ENCODE data around the gene RFX4.
A peak's percentile ranks its signal among the peaks of the same experiment; 100 is the strongest.

Gene RFX4

DNA sequence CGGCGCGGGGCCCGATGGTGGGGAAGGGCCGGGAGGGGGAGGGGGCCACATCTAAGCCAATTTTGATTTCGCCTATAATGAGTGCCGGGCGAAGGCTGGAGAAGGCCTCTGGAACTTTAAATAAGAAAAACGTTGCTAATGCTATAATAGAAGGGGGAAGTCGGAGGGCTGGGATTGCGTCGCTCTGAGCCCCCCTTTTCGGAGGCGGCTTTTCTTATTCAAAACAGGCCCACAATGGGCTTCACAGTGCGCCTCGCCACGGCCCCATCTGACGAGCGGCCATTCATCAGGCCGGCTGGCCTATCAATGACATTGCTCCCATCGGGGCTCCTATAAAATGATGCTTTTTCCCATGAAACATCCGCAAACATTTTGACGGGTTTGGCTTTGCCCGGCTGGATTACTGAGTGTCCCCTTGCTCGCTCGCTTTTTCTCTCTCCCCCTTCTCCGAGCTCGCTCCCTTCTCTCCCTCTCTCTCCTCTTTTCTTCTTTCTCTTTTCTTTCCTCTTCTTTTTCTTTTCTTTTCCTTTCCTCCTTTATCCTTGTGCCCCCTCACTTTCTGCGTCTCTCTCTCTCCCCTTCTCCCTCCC lies at the start of gene RFX4:
TSS of gene RFX4 (plus strand) at position 364 of the 590 bp plus-strand sequence. CDS start 317 bp downstream, outside the sequence.
- no peak for DNase-seq (ENCODE audit: low spot score)

DNA sequence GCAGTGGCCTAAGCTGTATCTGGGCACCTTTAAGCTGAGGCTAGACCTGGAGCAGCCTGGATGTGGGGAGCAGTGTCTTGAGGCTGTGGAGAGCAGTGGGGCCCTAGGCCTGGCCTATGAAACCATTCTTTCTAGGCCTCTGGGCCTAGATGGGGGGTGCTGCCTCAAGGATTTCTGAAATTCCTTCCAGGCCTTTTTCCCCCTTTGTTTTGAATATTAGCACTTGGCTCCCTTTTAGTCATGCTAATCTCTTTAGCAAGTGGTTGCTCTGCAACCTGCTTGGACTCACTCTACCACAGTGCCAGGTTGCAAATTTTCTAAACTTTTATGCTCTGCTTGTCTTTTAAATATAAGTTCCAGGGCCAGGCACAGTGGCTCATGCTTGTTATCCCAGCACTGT lies 41.6 kb upstream of the RFX4 start:
- DNase-seq (ENCODE audit: low spot score) = no peak

DNA sequence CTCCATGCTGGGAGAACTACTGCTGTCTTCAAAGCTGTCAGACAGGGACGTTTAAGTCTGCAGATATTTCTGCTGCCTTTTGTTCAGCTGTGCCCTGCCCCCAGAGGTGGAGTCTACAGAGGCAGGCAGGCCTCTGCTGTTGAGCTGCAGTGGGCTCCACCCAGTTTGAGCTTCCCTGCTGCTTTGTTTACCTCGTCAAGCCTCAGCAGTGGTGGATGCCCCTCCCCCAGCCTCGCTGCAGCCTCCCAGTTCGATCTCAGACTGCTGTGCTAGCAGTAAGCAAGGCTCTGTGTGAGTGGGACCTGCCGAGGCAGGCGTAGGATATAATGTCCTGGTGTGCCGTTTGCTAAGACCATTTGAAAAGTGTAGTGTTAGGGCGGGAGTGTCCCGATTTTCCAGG lies 31.4 kb upstream of the RFX4 start:
- no peak for DNase-seq (ENCODE audit: low spot score)

DNA sequence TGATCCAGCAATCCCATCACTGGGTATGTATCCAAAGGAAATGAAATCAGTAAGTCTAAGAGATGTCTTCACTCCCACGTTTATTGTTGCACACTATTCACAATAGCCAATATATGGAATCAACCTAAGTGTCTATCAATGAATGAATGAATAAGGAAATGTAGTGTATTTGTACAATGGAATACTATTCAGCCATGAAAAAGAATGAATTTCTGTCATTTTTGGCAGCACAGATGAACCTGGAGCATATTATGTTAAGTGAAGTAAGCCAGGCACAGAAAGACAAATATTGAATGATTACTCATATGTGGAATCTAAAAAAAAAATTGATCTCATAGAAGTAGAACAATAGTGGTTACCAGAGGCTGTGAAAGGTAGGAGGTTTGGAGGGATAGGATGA lies 30.6 kb upstream of the RFX4 start:
- DNase-seq (ENCODE audit: low spot score) = no peak

DNA sequence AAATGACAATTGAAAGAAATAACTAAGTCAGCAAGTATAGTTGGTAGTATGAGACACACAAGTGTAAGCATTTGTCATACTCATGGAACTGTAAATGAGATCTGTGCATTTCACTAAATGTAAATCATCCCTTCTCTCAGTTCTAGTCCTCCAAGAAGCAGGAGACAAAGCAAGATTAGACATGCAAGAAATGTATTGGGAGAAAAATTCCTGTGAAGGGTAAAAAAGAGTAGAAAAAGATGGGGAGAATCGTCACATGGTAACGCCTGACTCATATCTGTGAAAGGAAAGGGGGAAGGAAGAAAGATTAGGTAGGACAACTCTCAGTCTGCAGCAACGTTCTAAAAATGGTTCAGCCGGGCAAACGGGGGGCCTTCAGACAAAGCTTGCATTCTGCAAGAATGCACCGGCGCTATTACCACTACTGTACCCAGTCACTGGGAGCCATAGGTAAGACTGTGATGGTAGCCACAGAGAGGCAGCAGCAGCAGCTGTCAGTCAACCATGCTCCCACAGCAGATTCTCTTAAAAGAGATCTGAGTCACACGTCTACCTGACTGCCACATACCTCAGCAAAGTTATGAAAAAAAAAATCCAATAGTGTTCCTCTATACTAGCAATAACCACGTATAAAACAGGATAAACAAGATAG lies 18.0 kb upstream of the RFX4 start:
- DNase-seq (ENCODE audit: low spot score) = no peak

DNA sequence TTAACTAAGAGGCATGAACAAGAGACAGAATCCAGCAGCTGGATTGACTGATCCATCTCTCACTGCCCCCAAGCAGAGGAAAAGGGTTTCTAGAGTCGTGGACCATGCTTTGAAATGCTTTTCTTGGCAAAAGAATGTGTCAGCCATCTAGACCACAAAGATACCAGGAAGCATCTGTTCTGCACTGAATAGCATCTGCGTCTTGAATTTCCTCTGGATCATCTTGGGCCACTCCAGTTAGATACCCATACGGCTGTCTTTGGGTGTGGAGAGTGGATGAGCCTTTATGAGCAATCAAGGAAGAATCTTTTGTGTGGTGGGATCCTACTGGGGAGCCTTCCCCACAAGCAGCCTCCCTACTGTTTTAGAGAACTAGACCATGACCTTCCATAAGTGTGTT lies 16.0 kb upstream of the RFX4 start:
- DNase-seq (ENCODE audit: low spot score) = no peak

DNA sequence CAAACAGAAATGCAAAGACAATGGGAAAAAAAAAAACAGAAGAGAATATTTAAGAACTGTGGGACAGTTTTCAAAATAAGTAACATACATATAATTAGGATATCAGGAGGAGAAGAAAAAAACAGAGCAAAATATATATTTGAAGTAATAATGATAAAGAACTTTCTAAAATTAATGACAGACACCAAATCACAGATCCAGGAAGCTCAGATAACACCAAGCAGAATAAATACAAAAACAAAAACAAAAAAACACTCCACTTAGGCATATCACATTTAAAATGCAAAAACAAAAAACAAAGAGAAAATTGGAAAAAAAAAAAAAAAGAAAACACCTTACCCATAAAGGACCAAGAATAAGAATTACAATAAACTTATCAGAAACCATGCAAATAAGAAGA lies 9.6 kb upstream of the RFX4 start:
- DNase-seq (ENCODE audit: low spot score) = no peak

DNA sequence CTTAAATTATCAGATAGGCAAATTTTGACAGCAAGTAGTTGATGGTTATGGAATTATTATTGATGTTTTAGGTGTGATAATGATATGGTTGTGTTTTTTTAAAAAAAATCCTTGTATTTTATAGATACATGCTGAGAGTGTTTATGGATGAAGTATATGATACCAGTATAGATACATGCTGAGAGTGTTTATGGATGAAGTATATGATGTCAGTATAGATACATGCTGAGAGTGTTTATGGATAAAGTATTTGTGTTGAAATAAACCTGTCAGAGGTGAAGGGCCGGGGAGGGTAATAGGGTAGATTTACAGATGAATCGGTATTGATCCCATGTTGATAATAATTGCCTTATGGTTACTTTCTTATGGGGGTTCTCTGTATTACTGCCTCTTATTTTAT lies 6.0 kb upstream of the RFX4 start:
- no peak for DNase-seq (ENCODE audit: low spot score)

DNA sequence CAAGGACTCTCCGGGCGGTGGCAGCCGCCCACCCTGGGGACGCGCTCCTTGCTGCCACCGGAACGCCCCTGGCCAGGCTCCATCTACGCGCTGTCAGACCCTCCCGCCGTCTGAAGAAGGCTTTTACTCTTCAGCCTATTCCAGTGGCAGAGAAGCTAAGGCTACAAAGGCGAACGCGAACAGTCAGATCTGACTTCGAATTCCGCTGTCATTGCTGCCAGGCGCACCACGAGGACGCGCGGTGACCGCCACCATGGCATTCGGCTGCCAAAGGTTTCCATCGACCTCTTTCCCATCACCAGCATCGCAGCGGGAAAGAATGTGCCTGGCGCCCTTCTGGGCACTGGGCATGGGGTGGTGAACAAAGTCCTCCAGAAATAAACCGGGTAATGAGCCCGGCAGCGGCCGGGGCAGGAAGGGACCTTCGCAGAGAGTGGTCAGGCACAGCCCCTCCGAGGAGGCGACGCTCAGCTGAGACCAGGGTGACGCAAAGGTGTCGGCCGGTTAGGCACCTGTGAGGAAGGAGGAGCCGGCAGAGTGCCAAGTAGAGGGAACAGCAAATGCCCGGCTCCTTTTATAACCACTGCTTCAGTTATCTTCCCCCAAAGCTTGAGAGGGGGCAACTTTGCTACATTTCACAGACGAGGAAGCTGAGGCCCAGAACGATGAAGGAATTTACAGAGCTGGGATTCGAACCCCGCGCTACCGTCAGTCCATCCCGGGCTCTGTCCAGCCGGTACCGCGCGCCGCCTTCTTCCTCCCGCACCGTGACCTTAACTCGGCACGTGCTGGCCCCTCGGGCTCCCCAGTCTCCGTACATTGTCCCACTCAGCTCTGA lies 1.9 kb upstream of the RFX4 start:
- DNase-seq (ENCODE audit: low spot score) = no peak

DNA sequence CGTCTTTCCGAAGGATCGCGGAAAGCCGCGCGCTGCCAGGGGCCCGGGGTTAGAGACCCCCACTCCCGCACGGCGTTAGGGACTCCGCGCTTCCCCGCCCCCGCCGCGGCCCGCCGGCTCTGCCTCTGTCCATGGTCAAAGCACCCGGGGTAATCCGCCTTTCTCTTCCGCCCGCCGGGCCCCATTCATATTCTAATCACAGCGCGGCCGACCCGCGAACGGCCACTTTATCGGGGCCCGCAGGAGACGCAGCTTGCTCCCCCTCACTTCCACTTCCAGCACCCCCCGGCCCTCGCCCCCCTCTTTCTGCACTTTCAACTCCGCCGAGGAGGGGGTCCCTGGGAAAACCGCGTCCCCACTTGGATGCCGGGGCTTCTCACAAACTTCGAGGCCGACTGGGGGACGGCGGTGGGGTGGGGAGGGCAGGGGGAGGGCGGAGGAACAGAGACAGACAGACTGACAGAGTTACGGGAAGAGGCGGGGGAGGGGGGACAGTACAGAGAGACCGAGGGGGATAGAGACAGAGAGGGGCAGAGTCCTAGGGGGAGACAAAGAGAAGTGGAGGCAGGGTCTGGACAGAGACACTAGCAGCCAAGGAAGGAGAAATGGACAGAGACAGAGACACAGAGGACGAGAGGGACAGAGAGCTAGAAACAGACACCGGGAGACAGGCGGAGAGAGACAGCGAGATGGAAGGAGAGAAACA lies 1.1 kb upstream of the RFX4 start:
- DNase-seq (ENCODE audit: low spot score) = peak; percentile 71

DNA sequence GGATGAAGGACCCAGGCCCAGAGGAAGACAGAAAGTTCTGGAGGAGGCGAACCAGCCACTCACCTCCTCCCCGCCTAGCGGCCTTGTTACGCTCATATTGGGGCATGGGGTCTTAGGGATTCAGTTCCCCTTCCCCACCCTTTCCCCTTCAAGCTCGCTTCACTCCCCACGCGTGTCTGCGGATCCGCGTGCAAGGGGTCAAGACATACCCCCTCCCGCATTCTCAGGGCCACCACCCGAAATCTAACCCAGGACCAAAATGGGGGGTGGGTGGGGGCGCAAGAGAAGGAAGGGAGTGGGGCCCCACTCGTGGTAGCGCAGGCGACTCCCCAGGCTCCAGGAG lies 584 bp upstream of the RFX4 start:
- DNase-seq (ENCODE audit: low spot score) = no peak

DNA sequence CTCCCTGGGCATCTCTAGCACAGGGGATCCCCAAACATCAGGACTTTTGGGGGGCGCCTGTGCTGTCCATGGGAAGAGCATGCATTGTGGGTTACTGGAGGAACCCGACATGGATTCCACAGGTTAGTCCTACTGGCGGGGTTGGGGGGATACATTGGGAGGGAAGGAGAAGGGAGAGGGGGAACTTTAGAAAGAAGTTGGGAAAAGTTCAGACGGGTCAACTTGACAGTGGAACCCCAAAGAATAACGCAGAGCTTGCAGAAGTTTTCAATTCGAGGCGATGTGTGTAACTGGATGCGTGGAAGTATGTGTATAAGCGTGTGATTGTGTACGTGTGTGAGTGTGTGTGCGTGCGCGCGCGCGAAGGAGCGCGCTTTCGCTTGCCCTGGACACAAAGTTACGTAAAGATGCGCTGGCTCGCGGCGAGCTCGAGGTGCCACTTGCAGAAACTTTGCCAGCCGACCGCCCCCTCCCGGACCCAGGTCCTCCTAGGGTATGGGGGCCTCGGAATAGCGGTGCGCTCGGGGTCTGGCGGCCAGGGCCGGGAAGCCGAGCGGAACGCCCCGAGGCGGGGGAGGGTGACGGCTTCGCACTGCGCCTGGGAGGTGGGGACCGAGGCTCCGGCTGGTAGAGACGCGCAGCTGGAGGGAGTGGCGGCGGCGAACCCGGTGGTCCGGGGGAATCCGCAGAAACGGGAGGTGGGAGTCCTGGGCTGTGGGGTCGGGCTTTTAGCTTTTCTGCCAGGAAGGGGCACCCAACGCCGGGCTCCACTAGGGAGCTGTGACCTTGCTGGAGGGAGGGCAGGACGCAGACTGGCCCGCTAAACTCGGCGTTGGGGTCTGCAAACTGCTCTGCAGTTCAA lies 669 bp downstream of the RFX4 start:
- DNase-seq (ENCODE audit: low spot score) = peak; percentile 17

DNA sequence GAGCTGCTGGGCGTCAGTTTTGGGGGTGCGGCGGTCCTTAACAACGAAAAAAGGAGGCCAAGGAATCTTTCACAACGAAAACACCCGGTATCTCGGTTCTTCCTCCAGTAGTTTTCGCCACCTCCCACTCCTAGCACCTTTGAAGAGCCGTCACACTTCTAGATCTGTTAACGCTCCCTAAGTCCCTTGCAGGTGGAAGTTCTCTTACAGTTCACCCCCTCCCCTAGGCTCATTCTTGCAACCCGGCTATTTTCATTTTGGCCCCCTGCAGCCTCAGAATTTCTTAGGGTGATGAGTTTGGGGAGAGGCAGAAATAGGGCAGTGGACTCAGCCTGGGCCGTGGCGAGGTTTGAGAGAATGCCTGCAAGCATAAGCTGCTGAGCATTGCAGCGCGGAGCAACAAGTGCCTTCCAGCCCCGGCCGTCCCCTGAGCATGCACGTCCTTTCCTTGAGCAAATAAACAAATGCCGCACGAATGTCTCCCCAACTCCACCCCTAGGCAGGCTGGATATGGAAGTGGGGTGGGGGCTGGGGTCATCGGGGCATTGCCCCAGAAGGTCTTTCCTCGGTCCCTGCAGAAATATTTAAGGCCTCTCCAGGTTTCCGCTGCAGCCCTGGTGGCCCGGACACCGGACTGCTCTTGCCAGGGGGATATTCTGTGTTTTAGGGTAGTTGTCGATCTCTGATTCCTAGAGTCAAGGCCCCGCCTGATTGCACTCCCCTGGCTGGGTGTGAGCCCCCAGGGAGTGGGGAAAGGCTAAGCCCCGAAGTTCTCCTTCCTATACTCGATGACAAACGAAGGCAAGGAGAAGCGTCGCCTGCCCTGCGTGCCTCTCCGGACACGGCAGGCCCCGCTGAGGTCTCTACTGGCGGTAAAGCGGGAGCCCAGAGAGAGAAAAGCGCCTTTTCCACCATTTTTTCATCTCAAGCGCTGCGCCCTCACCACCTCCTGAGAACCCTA lies 1.6 kb downstream of the RFX4 start:
- DNase-seq (ENCODE audit: low spot score) = no peak

DNA sequence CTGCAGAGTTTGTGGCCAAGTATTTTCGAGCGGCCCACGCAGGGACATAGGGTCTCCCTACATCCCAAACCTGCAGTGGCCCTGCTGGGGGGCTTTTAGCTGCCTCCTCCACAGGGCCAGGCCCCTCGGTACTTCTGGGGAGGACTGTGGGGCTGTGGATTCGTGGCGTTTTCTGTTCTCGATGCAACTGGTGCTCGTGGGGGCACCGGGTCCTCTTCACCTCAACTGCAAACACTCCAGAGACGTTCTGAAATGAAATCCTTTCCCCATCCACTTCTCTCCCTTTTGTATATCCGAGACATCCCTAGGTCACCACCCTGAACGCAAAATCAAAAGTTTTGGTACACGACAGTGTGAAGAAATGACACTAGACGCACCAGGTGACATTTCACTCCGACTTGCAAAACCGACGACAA lies 2.3 kb downstream of the RFX4 start:
- no peak for DNase-seq (ENCODE audit: low spot score)

DNA sequence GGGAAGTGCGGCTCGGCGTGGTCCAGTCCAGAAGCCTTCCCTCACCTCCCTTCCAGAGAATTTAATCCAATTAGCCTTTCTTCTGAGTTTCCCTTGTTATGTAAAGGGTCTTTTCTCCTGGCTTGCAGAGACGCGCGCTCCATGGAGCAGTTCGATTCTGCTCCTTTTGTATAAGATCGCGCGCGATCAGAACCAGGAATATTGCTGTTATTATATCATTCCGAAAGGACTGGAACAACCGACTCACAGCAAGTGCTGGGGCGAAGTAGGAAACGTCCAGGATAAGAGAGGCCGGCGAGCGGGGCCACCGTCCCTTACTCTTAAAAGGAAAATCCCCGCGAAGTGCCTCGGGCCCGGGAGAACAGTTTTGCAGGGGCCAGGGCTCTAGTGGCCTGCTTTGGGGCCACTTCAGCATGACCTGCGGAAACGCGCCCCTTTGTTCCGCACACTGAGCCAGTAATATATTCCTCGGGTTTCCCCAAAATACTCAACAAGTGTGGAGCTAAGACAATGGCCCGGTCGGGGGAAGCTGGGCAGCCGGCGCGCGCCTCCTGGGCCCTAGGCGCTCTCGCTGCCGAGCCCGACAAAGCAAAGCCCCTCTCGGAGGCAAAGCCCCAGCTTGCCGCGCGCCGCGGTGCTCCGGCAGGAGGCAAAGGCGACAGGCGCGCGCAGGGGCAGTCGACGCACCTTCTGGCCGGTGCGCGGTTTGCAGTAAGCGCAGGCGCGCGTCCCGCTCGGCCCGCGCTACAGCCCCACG lies 2.9 kb downstream of the RFX4 start:
- no peak for DNase-seq (ENCODE audit: low spot score)

DNA sequence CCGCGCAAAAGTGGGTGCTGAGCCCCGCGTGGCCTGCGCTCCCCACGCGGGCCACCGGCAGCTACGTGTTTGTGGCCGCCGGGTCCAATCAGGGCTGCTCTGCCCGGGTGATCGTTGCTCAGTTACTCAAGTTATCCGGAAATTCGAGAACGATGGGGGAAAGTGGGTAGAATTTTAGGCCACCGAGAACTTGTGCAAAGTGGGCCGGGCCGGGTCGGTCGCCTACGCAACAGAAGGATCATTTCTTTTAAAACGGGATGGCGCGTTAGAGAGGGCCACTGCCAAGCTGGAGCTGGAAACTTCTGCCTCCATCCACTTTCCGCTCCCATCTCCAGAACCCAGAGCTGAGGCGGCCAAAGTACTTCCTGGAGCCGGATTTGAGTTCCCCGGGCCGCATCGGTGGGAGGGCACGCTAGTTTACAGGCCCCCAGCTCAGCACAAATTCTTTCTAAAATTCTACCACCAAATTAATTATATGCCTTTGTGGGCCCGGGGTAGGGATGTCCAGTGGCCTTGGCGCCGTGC lies 3.5 kb downstream of the RFX4 start:
- no peak for DNase-seq (ENCODE audit: low spot score)

DNA sequence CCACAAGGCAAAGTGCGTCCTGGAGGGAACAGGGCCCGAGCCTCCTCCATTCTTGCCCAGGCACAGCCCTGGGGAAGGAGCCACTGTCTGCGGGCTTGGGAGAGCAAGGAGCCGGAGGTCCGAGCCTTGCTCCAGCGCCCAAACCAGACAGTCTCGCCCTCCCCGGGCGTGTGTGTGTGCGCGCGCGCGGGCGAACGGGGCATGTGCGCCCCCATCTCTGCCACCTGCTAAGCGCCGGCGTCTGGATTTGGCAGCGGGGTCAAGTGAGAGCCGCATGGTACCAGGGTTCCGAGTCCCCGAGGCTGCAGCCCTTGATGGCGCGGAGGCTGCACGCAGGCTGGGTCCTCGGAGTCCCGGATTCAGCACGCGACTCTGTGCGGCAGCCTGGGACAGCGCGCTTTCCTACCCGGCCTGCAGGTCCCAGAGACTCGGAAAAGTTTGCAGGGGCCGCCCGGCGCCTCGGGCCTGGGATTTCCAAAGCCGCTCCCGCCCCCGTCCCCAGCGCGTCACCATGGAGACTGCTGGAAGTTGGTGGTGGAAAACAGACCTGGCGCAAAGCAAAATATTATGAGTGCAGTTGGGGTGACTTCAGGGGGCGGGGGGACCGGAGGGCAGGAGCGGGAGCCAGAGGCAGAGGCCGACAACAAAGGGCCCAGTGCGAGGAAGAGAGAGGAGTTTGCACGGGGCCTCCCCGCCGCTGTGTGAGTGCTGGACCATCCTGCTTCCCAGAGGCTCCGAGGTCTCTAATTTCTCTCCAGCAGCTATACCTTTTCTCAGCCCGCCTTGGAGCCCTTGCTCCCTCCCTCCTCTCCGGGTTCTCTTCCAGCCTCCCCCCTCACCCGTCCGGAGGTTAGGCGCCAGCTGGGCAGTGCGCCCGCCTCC lies 4.2 kb downstream of the RFX4 start:
- peak; percentile 24 for DNase-seq (ENCODE audit: low spot score)

DNA sequence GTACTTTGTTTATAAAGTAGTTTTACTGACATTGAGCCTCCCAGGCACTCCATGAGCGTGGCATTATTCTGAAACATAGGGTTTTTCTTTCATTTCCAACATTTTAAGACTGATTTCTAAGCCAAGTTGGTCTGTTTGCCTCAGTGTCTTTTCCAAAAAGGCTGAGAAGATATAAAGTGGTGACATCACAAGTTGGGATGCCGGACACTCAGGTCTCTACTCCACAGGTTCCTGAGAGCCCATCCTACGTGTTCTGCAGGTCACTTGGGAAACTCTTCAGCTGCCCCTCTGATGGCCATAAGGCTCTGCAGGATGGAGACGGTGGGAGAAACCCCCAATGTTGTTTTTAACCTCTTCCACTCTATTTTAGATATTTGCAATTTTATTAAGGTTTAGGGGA lies 6.0 kb downstream of the RFX4 start:
- DNase-seq (ENCODE audit: low spot score) = no peak

DNA sequence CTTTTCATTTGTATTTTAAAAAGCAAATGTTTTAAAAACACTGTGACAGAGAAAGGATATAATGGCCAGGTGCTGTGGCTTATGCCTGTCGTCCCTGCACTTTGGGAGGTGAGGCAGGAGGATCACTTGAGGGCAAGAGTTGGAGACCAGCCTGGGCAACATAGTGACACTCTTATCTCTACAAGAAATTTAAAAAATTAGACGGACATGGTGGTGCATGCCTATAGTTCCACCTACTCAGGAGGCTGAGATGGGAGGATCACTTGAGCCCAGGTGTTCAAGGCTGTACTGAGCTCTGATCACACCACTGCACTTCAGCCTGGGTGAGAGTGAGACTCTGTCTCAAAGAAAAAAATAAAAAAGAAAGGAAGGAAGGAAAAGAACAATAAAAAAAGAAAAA lies 7.8 kb downstream of the RFX4 start:
- DNase-seq (ENCODE audit: low spot score) = no peak
